Hepatocyte (in vitro differentiated cells): ENCODE measurements around the gene DIAPH2. TPM values are rescaled to one million over a fixed set of nuclear protein-coding genes. Genes with fewer than 3 reads are reported as not detected.

Source experiments
- DNase-seq: peaks from one replicate; pipeline ENCODE4 v3.0.0-alpha.2; 2016; ENCODE audit warnings: low spot score
- H2AFZ ChIP-seq: fragments of 200-600 bp; sonication (generic); 2 replicates; pipeline ENCODE4 v1.6.0; 2016; ENCODE audit warnings: antibody characterized with exemption, mild to moderate bottlenecking
- H3K27ac ChIP-seq: fragments of 200-600 bp; sonication (generic); 2 replicates; pipeline ENCODE4 v1.5.1; 2016; ENCODE audit warnings: mild to moderate bottlenecking
- H3K27me3 ChIP-seq: fragments of 200-600 bp; sonication (generic); 2 replicates; pipeline ENCODE4 v1.6.1; 2016
- H3K36me3 ChIP-seq: fragments of 200-600 bp; sonication (generic); replicated peaks from 2 replicates; pipeline ENCODE4 v1.5.1; 2016; ENCODE audit warnings: low read depth; ENCODE audit not compliant: insufficient read depth
- H3K4me1 ChIP-seq: fragments of 200-600 bp; sonication (generic); 2 replicates; pipeline ENCODE4 v1.5.1; 2016; ENCODE audit warnings: mild to moderate bottlenecking, moderate library complexity; ENCODE audit not compliant: insufficient read depth
- H3K4me2 ChIP-seq: fragments of 200-600 bp; sonication (generic); 2 replicates; pipeline ENCODE4 v1.6.0; 2016
- H3K4me3 ChIP-seq: fragments of 200-600 bp; sonication (generic); 2 replicates; pipeline ENCODE4 v1.5.1; 2016; ENCODE audit warnings: mild to moderate bottlenecking
- H3K79me2 ChIP-seq: fragments of 200-600 bp; sonication (generic); 2 replicates; pipeline ENCODE4 v1.6.0; 2017; ENCODE audit warnings: mild to moderate bottlenecking
- H3K9me2 ChIP-seq: fragments of 200-600 bp; sonication (generic); replicated peaks from 2 replicates; pipeline ENCODE4 v1.6.0; 2017; ENCODE audit warnings: mild to moderate bottlenecking; ENCODE audit not compliant: insufficient read depth
- H3K9me3 ChIP-seq: fragments of 200-600 bp; sonication (generic); 2 replicates; pipeline ENCODE4 v1.5.1; 2016; ENCODE audit warnings: low read depth, mild to moderate bottlenecking
- H4K20me1 ChIP-seq: fragments of 200-600 bp; sonication (generic); 2 replicates; pipeline ENCODE4 v1.6.0; 2016; ENCODE audit warnings: mild to moderate bottlenecking; ENCODE audit not compliant: insufficient read depth, poor library complexity, severe bottlenecking
- EZH2 ChIP-seq: fragments of 200-600 bp; sonication (generic); IDR thresholded peaks from 2 replicates; pipeline ENCODE4 v1.6.1; 2016; ENCODE audit warnings: antibody characterized with exemption, mild to moderate bottlenecking, borderline replicate concordance
- EZH2phosphoT487 ChIP-seq: fragments of 200-600 bp; sonication (generic); IDR thresholded peaks from one replicate; pipeline ENCODE4 v1.6.1; 2018; ENCODE audit warnings: antibody characterized with exemption, mild to moderate bottlenecking, low read depth, moderate library complexity; ENCODE audit not compliant: unreplicated experiment, severe bottlenecking
- WGBS: methylation state at CpG from one replicate; pipeline ENCODE4 v1.1.6; 2016; ENCODE audit warnings: low lambda C conversion rate; ENCODE audit errors: missing lambda C conversion rate; 5-methylcytosine and 5-hydroxymethylcytosine counted together
- polyA plus RNA-seq: library from polyadenylated mRNA; unstranded; fragments of >200 nt; fragmentation: Nextera tagmentation; extraction: Ambion mirVana; gene quantifications from 2 replicates; pipeline ENCODE4 v1.2.1, GENCODE V29; 2016
- total RNA-seq: library from RNA; depleted of rRNA; stranded (reverse); fragments of >200 nt; gene quantifications from 2 replicates; pipeline ENCODE4 v1.2.3, GENCODE V29; 2014
- TF ChIP-seq, protein P1 (sequence below): fragments of 200-600 bp; sonication (generic); IDR thresholded peaks from 2 replicates; pipeline ENCODE4 v1.5.1; 2016; ENCODE audit warnings: antibody characterized with exemption, mild to moderate bottlenecking; ENCODE audit not compliant: poor library complexity

Gene DIAPH2
- total and polyA plus RNA-seq, 2 experiments from 2014 or later = 14.8 to 32.4 TPM

DNA sequence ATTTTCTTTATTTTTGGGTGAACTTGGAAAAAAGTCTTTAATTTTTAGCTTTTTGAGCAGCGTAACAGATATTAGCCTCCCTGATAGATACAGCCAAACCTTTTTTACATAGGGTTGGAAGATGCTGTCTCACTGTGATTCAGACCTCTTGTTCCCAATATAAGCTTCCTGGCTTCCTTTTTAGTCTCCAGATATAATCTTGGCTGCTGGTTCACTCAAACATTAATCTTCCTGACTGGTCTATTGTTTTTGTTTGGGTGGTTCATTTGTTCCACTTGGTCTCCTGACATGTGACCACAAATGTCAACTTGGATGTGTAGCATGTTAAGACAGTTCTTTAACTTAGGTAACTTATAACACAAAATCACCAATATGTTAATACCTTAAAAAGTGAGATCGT lies 222.1 kb downstream of the DIAPH2 start:
- Histone ChIP-seq H3K4me3 (no peak overlapping the region), H3K36me3 (no peaks in the 10 kb centered on the region), H3K4me2 (no peak overlapping the region), H3K9me3 (no peaks in the 10 kb centered on the region), H3K9me2 (no peaks in the 10 kb centered on the region), H3K4me1 (no peaks in the 10 kb centered on the region), H3K27ac (no peak overlapping the region), H3K27me3 (no peaks in the 10 kb centered on the region), H4K20me1 (no peaks in the 10 kb centered on the region), H3K79me2 (peaks cover 2% of the 10 kb centered on the region), H2AFZ (no peak overlapping the region)
- no peak for DNase-seq
- WGBS = 96% methylated on average over 2 of the region's 2 CpGs
- TF ChIP-seq, protein P1, sequence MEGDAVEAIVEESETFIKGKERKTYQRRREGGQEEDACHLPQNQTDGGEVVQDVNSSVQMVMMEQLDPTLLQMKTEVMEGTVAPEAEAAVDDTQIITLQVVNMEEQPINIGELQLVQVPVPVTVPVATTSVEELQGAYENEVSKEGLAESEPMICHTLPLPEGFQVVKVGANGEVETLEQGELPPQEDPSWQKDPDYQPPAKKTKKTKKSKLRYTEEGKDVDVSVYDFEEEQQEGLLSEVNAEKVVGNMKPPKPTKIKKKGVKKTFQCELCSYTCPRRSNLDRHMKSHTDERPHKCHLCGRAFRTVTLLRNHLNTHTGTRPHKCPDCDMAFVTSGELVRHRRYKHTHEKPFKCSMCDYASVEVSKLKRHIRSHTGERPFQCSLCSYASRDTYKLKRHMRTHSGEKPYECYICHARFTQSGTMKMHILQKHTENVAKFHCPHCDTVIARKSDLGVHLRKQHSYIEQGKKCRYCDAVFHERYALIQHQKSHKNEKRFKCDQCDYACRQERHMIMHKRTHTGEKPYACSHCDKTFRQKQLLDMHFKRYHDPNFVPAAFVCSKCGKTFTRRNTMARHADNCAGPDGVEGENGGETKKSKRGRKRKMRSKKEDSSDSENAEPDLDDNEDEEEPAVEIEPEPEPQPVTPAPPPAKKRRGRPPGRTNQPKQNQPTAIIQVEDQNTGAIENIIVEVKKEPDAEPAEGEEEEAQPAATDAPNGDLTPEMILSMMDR = no peak
- no peak for TF ChIP-seq EZH2phosphoT487
- TF ChIP-seq EZH2 = no peak

DNA sequence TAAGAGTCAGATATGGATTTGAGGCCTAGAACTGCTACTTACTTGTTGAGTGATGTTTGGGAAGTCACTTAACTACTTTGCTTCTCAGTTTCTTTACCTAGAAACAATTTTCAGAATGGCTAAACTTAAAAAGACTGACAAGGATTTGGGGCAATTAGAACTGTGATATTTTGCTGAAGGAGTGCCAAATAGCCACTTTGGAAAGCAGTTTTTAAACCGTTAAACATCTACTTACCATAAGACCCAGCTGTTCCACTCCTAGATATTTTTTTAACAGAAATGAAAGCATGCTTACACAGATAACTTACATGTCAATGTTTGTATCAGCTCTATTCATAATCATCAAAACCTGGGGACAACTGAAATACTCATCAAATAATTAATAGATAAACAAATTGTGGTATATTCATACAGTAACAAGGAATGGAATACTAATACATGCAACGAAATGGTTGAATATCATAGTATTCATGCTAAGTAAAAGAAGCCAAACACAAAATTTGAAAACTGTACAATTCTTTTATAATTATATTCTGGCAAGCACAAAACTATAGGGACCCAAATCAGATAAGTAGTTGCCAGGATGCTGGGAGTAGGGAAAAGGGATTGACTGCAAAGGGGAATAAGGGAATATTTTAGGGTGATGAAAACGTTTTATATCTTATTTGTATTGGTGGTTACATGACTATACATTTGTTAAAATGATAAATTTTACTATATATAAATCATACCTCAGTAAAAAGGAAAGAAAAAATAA lies 223.1 kb downstream of the DIAPH2 start:
- WGBS = 79% methylated on average over 3 of the region's 3 CpGs
- no peak for DNase-seq
- Histone ChIP-seq H3K9me3 (no peaks in the 10 kb centered on the region), H3K27me3 (no peaks in the 10 kb centered on the region), H3K4me1 (no peaks in the 10 kb centered on the region), H3K36me3 (no peaks in the 10 kb centered on the region), H2AFZ (no peak overlapping the region), H3K4me3 (no peak overlapping the region), H3K9me2 (no peaks in the 10 kb centered on the region), H3K27ac (no peak overlapping the region), H3K4me2 (no peak overlapping the region), H3K79me2 (no peaks in the 10 kb centered on the region), H4K20me1 (no peaks in the 10 kb centered on the region)
- TF ChIP-seq, protein P1 = no peak
- TF ChIP-seq EZH2phosphoT487 (no peak), EZH2 (no peak)

DNA sequence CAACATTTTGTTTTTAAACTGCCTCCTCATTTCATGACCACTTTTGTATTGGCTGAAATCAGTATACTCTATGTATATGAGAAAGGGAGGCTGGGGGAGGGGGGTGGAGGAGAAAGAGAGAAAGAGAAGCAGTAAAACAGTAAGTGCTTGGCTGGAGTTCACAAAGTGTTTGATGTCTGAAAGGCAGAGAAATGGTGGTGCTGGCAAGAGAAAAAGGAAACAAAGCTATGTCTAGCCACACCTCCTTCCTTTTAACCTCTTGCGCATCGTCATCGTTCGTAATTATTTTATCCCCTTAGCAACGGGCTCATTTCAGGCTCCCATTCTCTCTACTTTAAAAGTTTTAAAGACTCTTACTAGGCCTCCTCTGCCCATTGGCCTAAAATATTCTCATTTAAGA lies 224.6 kb downstream of the DIAPH2 start:
- 79% methylated on average over 5 of the region's 5 CpGs for WGBS

More for the DNA sequence above, 224.6 kb downstream of the DIAPH2 start:
- H3K79me2 ChIP-seq = no peaks in the 10 kb centered on the region
- H4K20me1 ChIP-seq = no peaks in the 10 kb centered on the region
- no peaks in the 10 kb centered on the region for H3K36me3 ChIP-seq
- H2AFZ ChIP-seq = no peak overlapping the region
- TF ChIP-seq, protein P1 = no peak
- TF ChIP-seq EZH2 (no peak), EZH2phosphoT487 (no peak)
- no peak overlapping the region for H3K4me2 ChIP-seq
- DNase-seq = peak; percentile 25
- H3K27ac ChIP-seq = no peak overlapping the region
- H3K4me3 ChIP-seq = no peak overlapping the region
- H3K9me3 ChIP-seq = no peaks in the 10 kb centered on the region
- no peaks in the 10 kb centered on the region for H3K4me1 ChIP-seq
- no peaks in the 10 kb centered on the region for H3K27me3 ChIP-seq
- no peaks in the 10 kb centered on the region for H3K9me2 ChIP-seq
